ENCODE data around the gene PTH1R. TPM values are rescaled to one million over a fixed set of nuclear protein-coding genes. Genes with fewer than 3 reads are reported as not detected.

Gene PTH1R
- total RNA-seq, 1 experiment from 2014 or later, result not detected

- H3K36me3 ChIP-seq (ENCODE audit: control insufficient read depth, insufficient read depth, low read length), result no peaks in the 10 kb centered on the region
- in situ Hi-C loops (cut with HindIII; ENCODE audit: low pct_unique_long_range_greater_than_20kb, low sequenced_read_pairs), result no loop called here
- intact Hi-C loops (cut with micrococcal nuclease; ENCODE audit: unreplicated experiment), result loop anchor here (2.0 to 5.0 kb wide), 2 partner anchors 42 to 204 kb away; no protein-coding TSS in a partner anchor
- ChIA-PET CTCF (interaction anchor here (0.6 to 1.3 kb wide), 9 partner anchors 13 to 420 kb away, joined by 3 to 8 read pairs (median 3); partner anchors contain the start of gene NBEAL2), POLR2A (no interaction called here)
- no TSS peak for BruUV-seq (replicated peaks)
- H3K9me3 ChIP-seq (ENCODE audit: control insufficient read depth, insufficient read depth, low read depth, low read length), result no peaks in the 10 kb centered on the region
- no peaks in the 10 kb centered on the region for H3K27me3 ChIP-seq (ENCODE audit: control insufficient read depth, insufficient read depth, low read length)
- DNase-seq (ENCODE audit: low read depth, low spot score) (no peak), ATAC-seq (peak; percentile 39)
- no peak overlapping the region for H3K27ac ChIP-seq (ENCODE audit: low read length)
- no peak for TF ChIP-seq POLR2AphosphoS5 (IDR thresholded peaks at IDR 0.05; ENCODE audit: low read depth, low read length)
- TF ChIP-seq, protein P1, sequence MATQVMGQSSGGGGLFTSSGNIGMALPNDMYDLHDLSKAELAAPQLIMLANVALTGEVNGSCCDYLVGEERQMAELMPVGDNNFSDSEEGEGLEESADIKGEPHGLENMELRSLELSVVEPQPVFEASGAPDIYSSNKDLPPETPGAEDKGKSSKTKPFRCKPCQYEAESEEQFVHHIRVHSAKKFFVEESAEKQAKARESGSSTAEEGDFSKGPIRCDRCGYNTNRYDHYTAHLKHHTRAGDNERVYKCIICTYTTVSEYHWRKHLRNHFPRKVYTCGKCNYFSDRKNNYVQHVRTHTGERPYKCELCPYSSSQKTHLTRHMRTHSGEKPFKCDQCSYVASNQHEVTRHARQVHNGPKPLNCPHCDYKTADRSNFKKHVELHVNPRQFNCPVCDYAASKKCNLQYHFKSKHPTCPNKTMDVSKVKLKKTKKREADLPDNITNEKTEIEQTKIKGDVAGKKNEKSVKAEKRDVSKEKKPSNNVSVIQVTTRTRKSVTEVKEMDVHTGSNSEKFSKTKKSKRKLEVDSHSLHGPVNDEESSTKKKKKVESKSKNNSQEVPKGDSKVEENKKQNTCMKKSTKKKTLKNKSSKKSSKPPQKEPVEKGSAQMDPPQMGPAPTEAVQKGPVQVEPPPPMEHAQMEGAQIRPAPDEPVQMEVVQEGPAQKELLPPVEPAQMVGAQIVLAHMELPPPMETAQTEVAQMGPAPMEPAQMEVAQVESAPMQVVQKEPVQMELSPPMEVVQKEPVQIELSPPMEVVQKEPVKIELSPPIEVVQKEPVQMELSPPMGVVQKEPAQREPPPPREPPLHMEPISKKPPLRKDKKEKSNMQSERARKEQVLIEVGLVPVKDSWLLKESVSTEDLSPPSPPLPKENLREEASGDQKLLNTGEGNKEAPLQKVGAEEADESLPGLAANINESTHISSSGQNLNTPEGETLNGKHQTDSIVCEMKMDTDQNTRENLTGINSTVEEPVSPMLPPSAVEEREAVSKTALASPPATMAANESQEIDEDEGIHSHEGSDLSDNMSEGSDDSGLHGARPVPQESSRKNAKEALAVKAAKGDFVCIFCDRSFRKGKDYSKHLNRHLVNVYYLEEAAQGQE (IDR thresholded peaks at IDR 0.05; ENCODE audit: insufficient read depth in 1 of 2, low read depth in 2 of 2, low read length in 1 of 2), result no peak
- TF ChIP-seq TCF7L2 (IDR thresholded peaks at IDR 0.05; ENCODE audit: low read depth, low read length), result no peak
- no peak for TF ChIP-seq SIN3A (IDR thresholded peaks at IDR 0.05; ENCODE audit: borderline replicate concordance, insufficient read depth, low read depth, low read length)
- TF ChIP-seq, protein P2, sequence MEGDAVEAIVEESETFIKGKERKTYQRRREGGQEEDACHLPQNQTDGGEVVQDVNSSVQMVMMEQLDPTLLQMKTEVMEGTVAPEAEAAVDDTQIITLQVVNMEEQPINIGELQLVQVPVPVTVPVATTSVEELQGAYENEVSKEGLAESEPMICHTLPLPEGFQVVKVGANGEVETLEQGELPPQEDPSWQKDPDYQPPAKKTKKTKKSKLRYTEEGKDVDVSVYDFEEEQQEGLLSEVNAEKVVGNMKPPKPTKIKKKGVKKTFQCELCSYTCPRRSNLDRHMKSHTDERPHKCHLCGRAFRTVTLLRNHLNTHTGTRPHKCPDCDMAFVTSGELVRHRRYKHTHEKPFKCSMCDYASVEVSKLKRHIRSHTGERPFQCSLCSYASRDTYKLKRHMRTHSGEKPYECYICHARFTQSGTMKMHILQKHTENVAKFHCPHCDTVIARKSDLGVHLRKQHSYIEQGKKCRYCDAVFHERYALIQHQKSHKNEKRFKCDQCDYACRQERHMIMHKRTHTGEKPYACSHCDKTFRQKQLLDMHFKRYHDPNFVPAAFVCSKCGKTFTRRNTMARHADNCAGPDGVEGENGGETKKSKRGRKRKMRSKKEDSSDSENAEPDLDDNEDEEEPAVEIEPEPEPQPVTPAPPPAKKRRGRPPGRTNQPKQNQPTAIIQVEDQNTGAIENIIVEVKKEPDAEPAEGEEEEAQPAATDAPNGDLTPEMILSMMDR (IDR thresholded peaks at IDR 0.05), result no peak
- no peaks in the 10 kb centered on the region for H3K4me1 ChIP-seq (ENCODE audit: control insufficient read depth, insufficient read depth, low read length)
- no peak overlapping the region for H3K4me3 ChIP-seq (ENCODE audit: low read depth in 2 of 2, low read length in 2 of 2)
Observed at GRCh38 chr3:46908986-46909534, 31.5 kb downstream of the PTH1R start.

GRCh38 chr3:46909535-46910161 is 32.1 kb downstream of the PTH1R start:
- ChIA-PET POLR2A (no interaction called here), CTCF (interaction anchor here (0.7 to 1.3 kb wide), 9 partner anchors 14 to 207 kb away, joined by 3 to 8 read pairs (median 3); partner anchors contain the start of gene NBEAL2)
- ATAC-seq (peak; percentile 87), DNase-seq (ENCODE audit: low read depth, low spot score) (peak; percentile 55)
- Histone ChIP-seq H3K36me3 (ENCODE audit: control insufficient read depth, insufficient read depth, low read length) (no peaks in the 10 kb centered on the region), H3K4me3 (ENCODE audit: low read depth in 2 of 2, low read length in 2 of 2) (no peak overlapping the region), H3K27me3 (ENCODE audit: control insufficient read depth, insufficient read depth, low read length) (no peaks in the 10 kb centered on the region), H3K9me3 (ENCODE audit: control insufficient read depth, insufficient read depth, low read depth, low read length) (no peaks in the 10 kb centered on the region), H3K4me1 (ENCODE audit: control insufficient read depth, insufficient read depth, low read length) (no peaks in the 10 kb centered on the region), H3K27ac (ENCODE audit: low read length) (no peak overlapping the region)
- no TSS peak for BruUV-seq (replicated peaks)
- intact Hi-C loops (cut with micrococcal nuclease; ENCODE audit: unreplicated experiment) (loop anchor here (2.0 to 5.0 kb wide), 2 partner anchors 42 to 205 kb away; no protein-coding TSS in a partner anchor), in situ Hi-C loops (cut with HindIII; ENCODE audit: low pct_unique_long_range_greater_than_20kb, low sequenced_read_pairs) (no loop called here)
- TF ChIP-seq, protein P2 (IDR thresholded peaks at IDR 0.05), result peak; percentile 89
- TF ChIP-seq, protein P1 (IDR thresholded peaks at IDR 0.05; ENCODE audit: insufficient read depth in 1 of 2, low read depth in 2 of 2, low read length in 1 of 2), result no peak
- TF ChIP-seq TCF7L2 (IDR thresholded peaks at IDR 0.05; ENCODE audit: low read depth, low read length), result no peak

Data from Panc1 (cell line).